ENCODE data around the gene APOC3.

Gene APOC3

GRCh38 chr11:116851626-116852025, 21.9 kb downstream of the APOC3 start:
- DNase-seq (ENCODE audit: low spot score) = no peak

GRCh38 chr11:116852261-116853031, 22.7 kb downstream of the APOC3 start:
- peak; percentile 45 for DNase-seq (ENCODE audit: low spot score)

GRCh38 chr11:116853461-116854073, 23.9 kb downstream of the APOC3 start:
- DNase-seq (ENCODE audit: low spot score) = peak; percentile 91

- DNase-seq (ENCODE audit: low spot score) = no peak
These were observed 25.7 kb downstream of the APOC3 start for GRCh38 chr11:116855413-116855812.

GRCh38 chr11:116856423-116856822, 26.7 kb downstream of the APOC3 start:
- DNase-seq (ENCODE audit: low spot score) = no peak

GRCh38 chr11:116857316-116857715, 27.6 kb downstream of the APOC3 start:
- DNase-seq (ENCODE audit: low spot score) = no peak

GRCh38 chr11:116857936-116858335, 28.2 kb downstream of the APOC3 start:
- DNase-seq (ENCODE audit: low spot score) = no peak

- no peak for DNase-seq (ENCODE audit: low spot score)
These were observed 29.5 kb downstream of the APOC3 start for GRCh38 chr11:116859175-116859574.

GRCh38 chr11:116860303-116860702, 30.6 kb downstream of the APOC3 start:
- DNase-seq (ENCODE audit: low spot score) = no peak

- DNase-seq (ENCODE audit: low spot score) = peak; percentile 60
These were observed 31.8 kb downstream of the APOC3 start for GRCh38 chr11:116861539-116861938.

GRCh38 chr11:116862185-116862584, 32.5 kb downstream of the APOC3 start:
- DNase-seq (ENCODE audit: low spot score) = no peak

GRCh38 chr11:116862951-116863350, 33.2 kb downstream of the APOC3 start:
- DNase-seq (ENCODE audit: low spot score) = peak; percentile 59

GRCh38 chr11:116864531-116864930, 34.8 kb downstream of the APOC3 start:
- no peak for DNase-seq (ENCODE audit: low spot score)

- peak; percentile 75 for DNase-seq (ENCODE audit: low spot score)
These were observed 36.0 kb downstream of the APOC3 start for GRCh38 chr11:116865696-116866095.

- no peak for DNase-seq (ENCODE audit: low spot score)
These were observed 37.2 kb downstream of the APOC3 start for GRCh38 chr11:116866804-116867455.

GRCh38 chr11:116867619-116868018, 37.9 kb downstream of the APOC3 start:
- DNase-seq (ENCODE audit: low spot score) = no peak

- no peak for DNase-seq (ENCODE audit: low spot score)
These were observed 38.4 kb downstream of the APOC3 start for GRCh38 chr11:116868066-116868465.

GRCh38 chr11:116869610-116870009, 39.9 kb downstream of the APOC3 start:
- no peak for DNase-seq (ENCODE audit: low spot score)

GRCh38 chr11:116870054-116870453, 40.3 kb downstream of the APOC3 start:
- DNase-seq (ENCODE audit: low spot score) = no peak

GRCh38 chr11:116871248-116871647, 41.5 kb downstream of the APOC3 start:
- peak; percentile 89 for DNase-seq (ENCODE audit: low spot score)

GRCh38 chr11:116873381-116873780, 43.7 kb downstream of the APOC3 start:
- DNase-seq (ENCODE audit: low spot score) = no peak

GRCh38 chr11:116874251-116874650, 44.5 kb downstream of the APOC3 start:
- peak; percentile 39 for DNase-seq (ENCODE audit: low spot score)

- DNase-seq (ENCODE audit: low spot score) = no peak
These were observed 45.5 kb downstream of the APOC3 start for GRCh38 chr11:116875194-116875593.
